Effector CD4-positive, alpha-beta T cell (primary cell): ENCODE results near the gene THRSP.
A peak's percentile ranks its signal among the peaks of the same experiment; 100 is the strongest.
"Not testable (repeated sequence)": the region's sequence is repeated elsewhere in the genome, so short reads cannot be mapped to it uniquely, and the experiment has no call there.

Experiments
- DNase-seq: peaks from one replicate; pipeline ENCODE4 v3.0.0-alpha.2; 2020

THRSP gene

GRCh38 chr11:78067704-78068103 lies 4.0 kb downstream of the THRSP start:
- no peak for DNase-seq

GRCh38 chr11:78069465-78069864 lies 5.8 kb downstream of the THRSP start:
- no peak for DNase-seq

- no peak for DNase-seq
Measured at GRCh38 chr11:78070621-78071020, 7.0 kb downstream of the THRSP start.

- no peak for DNase-seq
Measured at GRCh38 chr11:78071717-78072116, 8.1 kb downstream of the THRSP start.

- no peak for DNase-seq
Measured at GRCh38 chr11:78072455-78072854, 8.8 kb downstream of the THRSP start.

- DNase-seq = no peak
Measured at GRCh38 chr11:78074756-78075155, 11.1 kb downstream of the THRSP start.

- DNase-seq = no peak
Measured at GRCh38 chr11:78076733-78077403, 13.2 kb downstream of the THRSP start.

GRCh38 chr11:78077592-78077991 lies 13.9 kb downstream of the THRSP start:
- not testable (repeated sequence) for DNase-seq

- no peak for DNase-seq
Measured at GRCh38 chr11:78078218-78079167, 14.8 kb downstream of the THRSP start.

- peak; percentile 40 for DNase-seq
Measured at GRCh38 chr11:78079232-78080083, 15.8 kb downstream of the THRSP start, which contains the start of gene NDUFC2. NDUFC2 (minus strand) TSS chr11:78079862; CDS start chr11:78079744, 118 bp downstream.

- no peak for DNase-seq
Measured at GRCh38 chr11:78080084-78080817, 16.6 kb downstream of the THRSP start.

GRCh38 chr11:78080818-78081495 lies 17.3 kb downstream of the THRSP start:
- DNase-seq = no peak

- DNase-seq = no peak
Measured at GRCh38 chr11:78081583-78081982, 17.9 kb downstream of the THRSP start.

GRCh38 chr11:78082146-78082545 lies 18.5 kb downstream of the THRSP start:
- no peak for DNase-seq

GRCh38 chr11:78083021-78083420 lies 19.4 kb downstream of the THRSP start:
- no peak for DNase-seq

GRCh38 chr11:78084506-78084905 lies 20.8 kb downstream of the THRSP start:
- not testable (repeated sequence) for DNase-seq

- no peak for DNase-seq
Measured at GRCh38 chr11:78085972-78086371, 22.3 kb downstream of the THRSP start.

GRCh38 chr11:78086521-78087074 lies 22.9 kb downstream of the THRSP start:
- not testable (repeated sequence) for DNase-seq

- no peak for DNase-seq
Measured at GRCh38 chr11:78094250-78094649, 30.6 kb downstream of the THRSP start.

GRCh38 chr11:78097666-78098385 lies 34.2 kb downstream of the THRSP start:
- no peak for DNase-seq

GRCh38 chr11:78099666-78100065 lies 36.0 kb downstream of the THRSP start:
- DNase-seq = no peak
